ENCODE data around the gene ELMO2.

Gene ELMO2

GRCh38 chr20:46328200-46328882 is 78.1 kb downstream of the ELMO2 start:
- no peak for DNase-seq
- Mint-ChIP-seq H3K36me3 (ENCODE audit: low read depth) (no peaks in the 10 kb centered on the region), H3K27ac (no peak overlapping the region), H3K4me1 (ENCODE audit: low read depth) (no peaks in the 10 kb centered on the region), H3K4me3 (no peak overlapping the region), H3K9me3 (no peaks in the 10 kb centered on the region), H3K27me3 (peaks cover 26% of the 10 kb centered on the region)

GRCh38 chr20:46327557-46327956 is 78.9 kb downstream of the ELMO2 start:
- no peaks in the 10 kb centered on the region for H3K9me3 Mint-ChIP-seq
- H3K36me3 Mint-ChIP-seq (ENCODE audit: low read depth), result no peaks in the 10 kb centered on the region
- no peak for DNase-seq
- no peak overlapping the region for H3K4me3 Mint-ChIP-seq
- no peak overlapping the region for H3K27ac Mint-ChIP-seq
- H3K4me1 Mint-ChIP-seq (ENCODE audit: low read depth), result no peaks in the 10 kb centered on the region
- peaks cover 26% of the 10 kb centered on the region for H3K27me3 Mint-ChIP-seq

- no peaks in the 10 kb centered on the region for H3K4me1 Mint-ChIP-seq (ENCODE audit: low read depth)
These were observed 80.6 kb downstream of the ELMO2 start for GRCh38 chr20:46325789-46326188.

GRCh38 chr20:46324960-46325703 is 81.3 kb downstream of the ELMO2 start:
- Mint-ChIP-seq H3K27ac (no peak overlapping the region), H3K4me3 (no peak overlapping the region), H3K27me3 (peaks cover 16% of the 10 kb centered on the region), H3K4me1 (ENCODE audit: low read depth) (no peaks in the 10 kb centered on the region), H3K36me3 (ENCODE audit: low read depth) (no peaks in the 10 kb centered on the region), H3K9me3 (no peaks in the 10 kb centered on the region)
- no peak for DNase-seq

More at GRCh38 chr20:46325789-46326188, 80.6 kb downstream of the ELMO2 start:
- Mint-ChIP-seq H3K4me3 (no peak overlapping the region), H3K9me3 (no peaks in the 10 kb centered on the region), H3K36me3 (ENCODE audit: low read depth) (no peaks in the 10 kb centered on the region), H3K27ac (no peak overlapping the region), H3K27me3 (peaks cover 19% of the 10 kb centered on the region)
- DNase-seq, result no peak

- DNase-seq, result no peak
- Mint-ChIP-seq H3K9me3 (no peaks in the 10 kb centered on the region), H3K27me3 (peaks cover 11% of the 10 kb centered on the region), H3K4me3 (no peak overlapping the region), H3K27ac (no peak overlapping the region), H3K4me1 (ENCODE audit: low read depth) (no peaks in the 10 kb centered on the region), H3K36me3 (ENCODE audit: low read depth) (no peaks in the 10 kb centered on the region)
These were observed 82.0 kb downstream of the ELMO2 start for GRCh38 chr20:46324379-46324778.

GRCh38 chr20:46323557-46323956 is 82.9 kb downstream of the ELMO2 start:
- no peak for DNase-seq
- Mint-ChIP-seq H3K4me1 (ENCODE audit: low read depth) (no peaks in the 10 kb centered on the region), H3K9me3 (no peaks in the 10 kb centered on the region), H3K27me3 (peaks cover 11% of the 10 kb centered on the region), H3K27ac (no peak overlapping the region), H3K36me3 (ENCODE audit: low read depth) (no peaks in the 10 kb centered on the region), H3K4me3 (no peak overlapping the region)

GRCh38 chr20:46322641-46323040 is 83.8 kb downstream of the ELMO2 start:
- Mint-ChIP-seq H3K27ac (no peak overlapping the region), H3K27me3 (peaks cover 15% of the 10 kb centered on the region), H3K4me1 (ENCODE audit: low read depth) (no peaks in the 10 kb centered on the region), H3K4me3 (no peak overlapping the region), H3K36me3 (ENCODE audit: low read depth) (no peaks in the 10 kb centered on the region), H3K9me3 (no peaks in the 10 kb centered on the region)
- DNase-seq, result no peak

- Mint-ChIP-seq H3K36me3 (ENCODE audit: low read depth) (no peaks in the 10 kb centered on the region), H3K27me3 (peaks cover 62% of the 10 kb centered on the region), H3K4me1 (ENCODE audit: low read depth) (no peaks in the 10 kb centered on the region), H3K4me3 (no peak overlapping the region), H3K27ac (no peak overlapping the region), H3K9me3 (no peaks in the 10 kb centered on the region)
- no peak for DNase-seq
These were observed 88.7 kb downstream of the ELMO2 start for GRCh38 chr20:46317685-46318177.

GRCh38 chr20:46316984-46317684 is 89.3 kb downstream of the ELMO2 start:
- no peak for DNase-seq
- no peak overlapping the region for H3K27ac Mint-ChIP-seq
- peaks cover under 1% of the 10 kb centered on the region for H3K4me1 Mint-ChIP-seq (ENCODE audit: low read depth)
- H3K4me3 Mint-ChIP-seq, result no peak overlapping the region
- H3K9me3 Mint-ChIP-seq, result no peaks in the 10 kb centered on the region
- H3K27me3 Mint-ChIP-seq, result peaks cover 59% of the 10 kb centered on the region
- H3K36me3 Mint-ChIP-seq (ENCODE audit: low read depth), result no peaks in the 10 kb centered on the region

Data from activated T-cell treated with anti-CD3 and anti-CD28 coated beads, Interleukin-2, amount 50 U/mL, for 24 hours (primary cell).